Amygdala (tissue), 56 donors: ENCODE measurements around the gene ZNF865.

ENCODE experiments used
- DNase-seq, 56 donors: peaks; one replicate each; lab custom pipeline; 2025; lab: John Stamatoyannopoulos, UW

ZNF865 gene

DNA sequence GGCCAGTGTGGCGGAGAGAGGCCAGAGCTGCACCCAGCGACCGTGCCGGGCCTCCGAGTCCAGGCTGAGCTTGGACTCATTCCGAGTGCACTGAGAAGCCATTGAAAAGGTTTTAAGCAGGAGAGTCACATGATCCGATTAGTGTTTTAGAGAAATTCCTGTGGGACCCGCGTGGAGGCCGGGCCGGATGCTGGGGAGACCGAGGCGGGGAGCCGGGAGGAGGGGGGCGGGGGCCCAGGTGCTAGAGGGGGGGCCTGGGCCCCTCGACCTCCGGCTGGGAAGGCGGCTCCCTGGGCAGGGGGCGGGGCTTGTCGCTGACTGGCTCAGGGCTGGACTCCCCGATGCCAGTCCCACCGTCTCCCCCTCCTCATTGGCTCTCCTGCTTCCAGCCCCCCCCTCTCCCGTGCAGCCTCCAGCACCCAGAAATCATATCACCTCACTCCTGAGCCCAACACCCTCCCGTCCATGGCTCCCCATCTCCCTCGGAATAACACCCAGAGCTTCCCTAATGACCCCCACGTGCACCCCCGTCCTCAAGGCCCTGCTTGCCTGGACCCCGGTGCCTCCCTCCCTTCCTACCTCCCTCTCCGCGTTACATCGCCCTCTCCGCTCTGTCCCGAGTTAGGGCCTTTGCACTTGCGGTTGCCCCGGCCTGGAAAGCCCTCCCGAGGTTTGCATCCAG is 19.6 kb upstream of the ZNF865 start:
- peak in 53 of 56 donors; percentile 12 to 83 (median 68) for DNase-seq

DNA sequence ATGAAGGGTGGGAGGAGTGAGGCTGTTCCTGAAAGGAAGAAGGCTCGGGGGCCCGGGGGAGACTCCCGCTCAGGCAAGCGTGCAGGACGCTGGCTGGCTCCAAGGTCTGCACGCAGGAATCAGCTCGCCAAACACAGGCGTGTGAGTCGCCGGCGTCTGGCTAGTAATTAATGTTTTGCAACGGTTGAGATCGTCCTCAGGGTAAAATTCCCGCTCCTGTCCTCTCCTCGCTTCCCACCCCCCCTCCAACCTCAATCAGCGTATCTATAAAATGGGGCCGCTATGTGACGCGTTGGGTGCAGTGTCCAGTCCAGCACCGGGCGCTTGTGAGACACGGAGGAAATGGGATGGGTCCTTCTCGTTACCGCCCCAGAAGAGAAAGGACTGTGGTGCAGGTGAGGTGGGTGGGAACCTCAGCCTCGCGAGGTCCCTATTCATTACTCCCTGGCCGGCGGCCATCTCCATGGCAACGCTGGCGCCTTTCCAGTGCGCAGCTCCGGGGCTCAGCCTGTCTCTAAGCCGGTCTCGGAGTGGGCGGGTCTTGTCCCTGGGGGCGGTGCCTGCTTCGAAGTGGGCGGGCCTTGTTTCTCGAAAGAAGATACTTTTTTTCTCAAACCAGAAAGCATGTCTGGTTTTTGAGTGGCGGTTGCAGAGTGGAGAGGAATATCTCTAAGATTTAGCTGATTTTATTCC is 18.3 kb upstream of the ZNF865 start:
- DNase-seq: peak; percentile 21 to 96 (median 82)

DNA sequence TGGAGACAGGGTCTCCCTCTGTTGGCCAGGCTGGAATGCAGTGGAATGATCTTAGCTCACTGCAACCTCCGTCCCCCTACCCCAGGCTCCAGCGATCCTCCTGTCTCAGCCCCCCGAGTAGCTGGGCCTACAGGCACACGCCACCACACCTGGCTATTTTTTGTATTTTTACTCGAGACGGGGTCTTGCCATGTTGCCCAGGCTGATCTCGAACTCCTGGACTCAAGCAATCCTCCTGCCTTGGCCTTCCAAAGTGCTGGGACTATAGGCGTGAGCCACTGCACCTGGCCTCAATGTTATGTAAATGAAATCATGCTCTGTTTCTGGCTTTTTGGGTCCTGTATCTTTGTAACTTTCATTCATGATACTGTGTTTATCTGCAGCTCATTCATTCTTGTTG is 16.7 kb upstream of the ZNF865 start:
- no peak for DNase-seq

DNA sequence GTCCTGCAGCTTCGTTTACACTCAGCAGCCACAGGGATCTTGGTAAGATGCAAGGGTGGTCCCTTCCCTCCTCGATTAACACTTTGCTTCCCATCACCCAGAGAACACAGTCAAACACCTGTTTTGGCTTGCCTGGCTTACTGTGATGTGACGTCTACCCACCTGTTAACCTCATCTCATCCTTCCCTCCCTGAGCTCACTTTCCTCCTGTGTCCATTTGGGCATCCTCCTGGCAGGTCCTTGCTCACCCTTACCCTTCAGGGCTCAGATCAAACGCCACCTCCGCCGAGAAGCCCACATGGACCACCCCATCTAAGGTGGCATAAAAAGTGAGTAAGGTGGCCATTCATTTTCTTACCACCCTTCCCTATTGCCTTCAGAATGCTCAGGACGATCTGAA is 15.3 kb upstream of the ZNF865 start:
- DNase-seq: no peak

DNA sequence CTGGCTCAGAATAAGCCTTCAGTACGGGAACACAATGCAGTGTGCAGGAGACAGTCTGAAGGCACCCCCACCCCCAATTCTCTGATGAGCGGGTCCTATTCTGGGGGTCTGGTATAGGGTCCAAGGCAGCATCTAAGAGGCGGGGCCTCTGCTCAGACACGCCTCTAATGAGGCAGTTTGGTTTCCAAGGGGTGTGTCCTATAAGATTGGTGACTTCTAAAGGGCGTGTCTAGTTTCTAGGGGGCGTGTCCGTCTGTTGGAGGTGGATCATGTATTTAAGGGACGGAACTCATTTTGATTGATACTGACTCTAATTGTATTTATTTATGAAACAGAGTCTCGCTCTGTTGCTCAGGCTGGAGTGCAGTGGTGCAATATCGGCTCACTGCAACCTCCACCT is 14.8 kb upstream of the ZNF865 start:
- DNase-seq: no peak

DNA sequence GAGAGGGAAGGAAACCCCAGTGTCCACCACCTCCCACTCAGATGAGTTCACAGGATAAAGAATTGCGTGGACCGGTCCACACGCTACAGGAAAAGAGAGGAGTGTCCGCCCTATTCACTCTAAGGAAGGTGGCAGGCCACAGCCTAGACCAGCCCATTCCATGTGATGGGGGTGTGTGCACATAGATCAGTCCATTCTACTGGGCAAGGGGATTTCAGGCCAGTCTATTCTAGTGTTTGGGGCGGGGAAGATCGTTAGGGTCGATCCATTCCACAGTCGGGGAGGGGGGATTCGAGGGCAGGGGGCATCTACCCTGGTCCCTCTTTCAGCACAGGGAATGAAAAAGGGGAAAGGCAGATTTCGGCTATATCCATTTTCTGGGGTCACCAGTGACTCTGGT is 13.9 kb upstream of the ZNF865 start:
- no peak for DNase-seq

DNA sequence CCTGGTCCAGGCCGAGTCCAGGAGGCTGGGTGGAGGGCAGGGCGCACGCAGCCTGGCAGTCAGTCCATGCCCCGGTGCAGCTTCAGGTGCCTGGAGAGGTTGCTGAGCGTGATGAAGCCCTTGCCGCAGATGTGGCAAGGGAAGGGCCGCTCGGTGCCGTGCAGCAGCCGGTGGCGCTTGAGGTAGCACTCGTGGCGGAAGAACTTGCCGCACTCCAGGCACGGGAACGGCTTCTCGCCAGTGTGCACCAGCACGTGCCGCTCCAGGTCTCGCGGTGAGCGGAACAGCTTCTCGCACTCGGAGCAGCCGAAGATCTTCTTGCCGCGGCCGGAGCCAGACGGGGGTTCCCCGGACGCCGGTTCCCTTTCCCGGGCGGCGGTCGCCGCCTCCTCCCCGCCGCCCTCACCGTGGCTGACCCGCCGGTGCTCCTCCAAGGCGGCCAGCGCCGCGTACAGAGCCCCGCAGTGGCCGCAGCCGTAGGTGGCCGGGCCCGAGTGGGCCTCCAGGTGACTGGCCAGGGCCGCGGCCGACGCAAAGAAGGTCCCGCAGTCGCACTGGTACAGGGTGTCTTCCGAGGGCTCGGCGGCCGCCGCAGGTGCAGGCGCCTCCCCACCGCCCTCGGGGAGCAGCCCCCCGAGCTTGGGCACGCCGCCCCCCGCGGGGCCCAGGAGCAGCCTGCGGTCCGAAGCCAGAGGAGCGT is 12.9 kb upstream of the ZNF865 start:
- DNase-seq: no peak

DNA sequence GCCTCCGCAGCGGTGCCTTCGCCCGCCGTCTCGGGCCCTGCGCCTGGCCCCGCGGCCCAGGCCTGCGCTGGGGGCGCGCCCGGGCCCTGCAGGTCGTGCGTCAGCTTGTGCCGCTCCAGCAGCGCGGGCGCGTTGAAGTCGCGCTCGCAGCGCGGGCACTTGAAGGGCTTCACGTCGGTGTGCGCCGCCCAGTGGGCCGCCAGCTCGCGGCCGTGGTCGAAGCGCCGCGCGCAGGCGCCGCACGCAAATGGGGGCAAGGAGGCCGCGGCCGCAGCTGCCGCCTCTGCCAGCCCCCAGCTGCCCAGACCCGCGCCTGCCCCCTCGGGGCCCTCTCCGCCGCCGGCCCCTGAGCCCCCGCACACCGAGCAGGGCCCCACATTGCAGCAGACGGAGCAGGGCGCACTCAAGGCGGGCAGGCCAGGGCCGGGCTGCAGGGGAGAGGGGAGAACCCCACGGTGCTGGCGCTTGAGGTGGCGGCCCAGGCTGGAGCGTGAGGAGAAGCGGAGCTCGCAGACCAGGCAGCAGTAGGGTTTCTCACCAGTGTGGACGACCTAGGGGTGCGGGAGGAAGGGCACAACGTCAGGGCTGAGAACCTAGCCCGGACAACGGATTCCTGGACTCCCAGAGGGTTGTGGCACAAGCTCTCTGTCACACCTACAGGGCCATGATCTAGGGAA is 12.2 kb upstream of the ZNF865 start:
- DNase-seq: no peak

DNA sequence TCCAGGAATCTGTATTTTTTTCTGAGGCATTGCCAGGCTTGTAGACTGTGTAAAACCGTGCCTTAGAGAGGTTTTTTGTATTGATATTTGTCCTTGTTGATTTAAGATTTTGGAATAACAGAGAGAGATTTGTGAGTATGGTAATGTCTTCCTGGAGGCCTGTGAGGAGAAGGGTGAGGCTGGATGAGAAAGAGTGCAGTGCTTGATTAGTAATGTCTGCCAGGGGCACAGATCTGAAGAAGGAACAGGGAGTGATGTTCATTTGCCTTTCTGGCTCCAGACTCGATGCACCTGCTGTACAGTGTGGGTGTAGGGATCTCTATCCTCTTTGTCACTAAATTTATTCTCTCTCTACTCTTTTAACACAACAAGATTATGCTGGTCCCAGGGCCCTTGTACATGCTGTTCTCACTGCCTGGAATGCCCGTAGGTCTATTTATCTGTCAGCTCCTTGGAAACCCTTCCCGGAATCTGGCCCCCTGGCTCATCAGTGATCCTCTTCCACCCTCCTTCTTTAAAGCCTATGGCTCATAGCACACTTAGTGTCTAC is 10.4 kb upstream of the ZNF865 start:
- DNase-seq: no peak

DNA sequence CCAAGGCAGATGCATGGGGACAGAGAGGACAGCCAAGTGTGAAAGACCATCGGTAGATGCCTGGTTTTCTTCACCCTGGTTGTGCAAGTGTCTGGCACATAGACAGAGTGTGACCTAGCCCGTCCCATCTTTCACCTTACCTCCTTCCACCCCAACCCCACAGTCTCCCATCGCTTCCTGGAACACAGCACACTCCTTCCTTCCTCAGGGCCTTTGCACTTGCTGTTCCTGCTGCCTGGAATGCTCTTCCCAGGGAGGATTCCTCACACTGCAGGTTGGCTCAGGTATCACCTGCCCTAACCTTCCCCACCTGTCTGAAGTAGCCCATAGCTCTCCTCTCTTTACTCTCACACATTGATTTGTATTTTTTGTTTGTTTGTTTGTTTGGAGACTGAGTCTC is 9.1 kb upstream of the ZNF865 start:
- DNase-seq: no peak

DNA sequence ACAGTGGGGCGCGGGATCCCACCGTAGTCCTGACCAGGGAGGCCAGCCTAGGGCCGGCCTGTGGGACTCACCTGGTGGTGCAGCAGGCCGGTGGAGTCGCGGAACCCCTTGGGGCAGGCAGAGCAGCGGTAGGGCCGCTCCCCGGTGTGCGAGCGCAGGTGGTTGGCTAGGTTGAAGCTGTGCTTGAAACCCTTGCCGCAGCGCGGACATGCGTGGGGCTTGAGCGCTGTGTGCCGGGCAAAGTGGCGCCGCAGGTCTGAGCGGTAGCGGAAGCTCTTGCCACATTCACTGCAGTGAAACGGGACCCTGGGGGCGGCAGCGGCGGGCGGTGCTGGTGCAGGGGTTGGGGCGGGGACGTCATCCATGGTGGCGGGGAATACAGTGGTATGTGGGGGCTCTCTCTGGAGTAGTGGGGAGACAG is 7.9 kb upstream of the ZNF865 start:
- no peak for DNase-seq

DNA sequence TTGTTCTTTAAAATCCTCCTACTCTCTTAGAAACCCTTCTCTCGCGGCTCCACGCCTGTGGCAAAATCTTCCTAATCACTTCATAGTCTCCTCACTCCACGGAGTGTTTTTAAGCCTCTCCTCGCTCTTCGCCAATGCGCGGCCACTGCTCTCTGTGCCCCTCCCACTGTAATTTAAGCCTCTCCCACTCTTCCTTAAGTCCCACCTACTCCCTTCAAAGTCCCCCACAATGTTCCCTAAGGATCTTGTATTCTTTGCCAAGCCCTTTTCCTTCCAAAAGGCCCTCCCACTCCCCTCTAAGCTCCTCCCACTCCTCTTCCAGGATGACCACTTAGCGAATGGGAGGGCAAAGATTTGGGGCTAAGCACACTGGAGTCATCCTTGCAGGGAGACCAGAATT is 7.4 kb upstream of the ZNF865 start:
- no peak for DNase-seq

DNA sequence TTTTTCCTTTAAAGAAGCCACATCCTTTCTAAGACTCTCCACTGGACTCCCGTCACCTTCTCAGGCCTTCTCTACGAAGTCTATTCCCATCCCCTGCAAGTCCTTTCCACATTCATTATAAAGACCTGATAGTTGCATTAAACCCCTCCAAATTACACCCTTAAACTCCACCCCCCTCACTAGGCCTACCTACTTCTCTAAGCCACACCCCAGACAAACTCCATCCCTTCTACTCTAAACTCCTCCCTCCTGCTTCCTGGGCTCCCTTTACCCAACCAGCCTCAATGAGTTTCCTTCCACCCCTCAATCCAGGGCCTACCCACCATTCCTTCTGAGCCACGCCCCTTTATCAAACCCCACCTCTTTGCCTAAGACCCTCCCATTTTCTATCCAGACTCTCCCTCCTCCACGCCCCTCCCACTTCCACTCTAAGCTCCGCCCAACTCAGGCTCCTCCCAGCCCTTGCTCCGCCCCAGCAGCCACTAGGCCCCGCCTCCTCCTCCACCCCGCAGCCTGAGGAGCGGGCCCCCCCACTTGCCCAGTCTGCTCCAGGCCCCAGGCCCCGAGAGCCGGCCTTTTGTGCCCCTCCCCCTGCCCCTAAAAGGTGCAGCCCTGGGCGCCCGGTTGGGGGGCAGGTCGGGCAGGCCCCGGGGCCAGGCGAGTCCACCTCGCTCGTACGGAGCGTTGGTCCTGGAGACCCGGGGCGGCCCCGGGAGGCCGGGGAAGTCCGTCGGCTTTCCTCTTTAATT is 6.6 kb upstream of the ZNF865 start:
- DNase-seq: peak in 55 of 56 donors; percentile 74 to 95 (median 90)

DNA sequence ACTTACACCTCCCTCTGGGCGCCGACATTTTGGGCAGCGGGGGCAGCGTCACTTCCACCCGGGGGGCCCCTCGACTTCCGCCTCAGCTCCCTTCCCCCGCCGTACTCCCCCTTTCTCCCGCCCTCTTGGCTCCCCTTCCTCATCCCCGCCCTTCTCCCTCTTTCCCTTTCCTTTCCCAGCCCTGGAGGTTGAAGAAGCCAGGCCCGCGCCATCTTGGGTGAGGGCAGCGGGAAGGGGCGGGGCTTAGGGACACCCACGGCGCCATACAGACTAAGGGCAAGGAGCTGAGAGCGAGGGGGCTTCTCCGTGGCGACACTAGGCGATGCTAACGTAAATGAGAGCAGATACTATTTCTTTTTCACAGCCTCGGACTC is 6.0 kb upstream of the ZNF865 start, which contains the start of gene FIZ1:
Gene FIZ1, minus strand, starts transcription at position 50 of the 374 bp plus-strand sequence. CDS start 1,652 bp downstream, outside the sequence.
- peak; percentile 84 to 99 (median 97) for DNase-seq

DNA sequence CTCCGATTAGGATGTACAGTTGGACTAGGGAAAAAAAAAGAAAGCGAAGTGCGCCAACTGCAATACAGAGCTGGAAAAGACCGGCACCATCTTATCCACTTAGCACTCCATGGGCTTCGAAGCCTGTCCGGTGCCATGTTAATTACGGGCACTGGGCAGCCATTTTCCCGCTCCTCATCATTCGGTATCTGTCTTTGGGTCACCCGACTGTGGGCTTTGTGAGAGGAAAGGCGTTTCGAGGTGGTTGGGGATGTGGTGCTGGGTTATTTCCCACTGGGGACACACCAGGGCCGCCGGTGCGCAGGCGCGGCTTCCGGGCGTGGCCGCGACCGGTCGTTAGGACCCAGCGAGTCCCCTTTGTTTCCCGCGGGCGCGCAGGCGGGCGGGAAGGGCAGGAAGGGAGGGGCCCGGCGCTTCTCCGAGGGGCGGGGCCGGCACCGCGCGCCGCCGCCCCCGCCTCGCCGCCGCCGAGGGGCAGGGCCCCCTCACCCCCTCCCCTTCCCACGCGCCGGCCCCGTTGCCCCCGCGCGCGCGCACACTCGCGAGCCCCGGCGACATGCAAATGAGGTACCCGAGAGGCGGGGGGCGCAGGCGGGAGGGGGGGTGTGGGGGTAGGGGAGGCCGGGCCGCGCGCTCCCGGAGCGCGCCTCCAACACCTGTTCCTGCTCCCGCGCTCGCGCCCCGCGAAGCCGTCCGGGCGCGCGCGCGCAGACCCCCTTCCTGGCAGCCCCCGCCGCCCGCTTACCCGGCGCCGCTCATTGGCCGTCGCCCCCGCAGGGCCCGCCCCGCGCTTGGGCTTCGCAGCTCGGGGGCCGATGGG is 5.4 kb upstream of the ZNF865 start, which contains the start of gene ZNF524:
Gene ZNF524, plus strand, starts transcription at position 447 of the 820 bp plus-strand sequence. CDS start 1,825 bp downstream, outside the sequence.
- DNase-seq: peak; percentile 72 to 98 (median 90)

DNA sequence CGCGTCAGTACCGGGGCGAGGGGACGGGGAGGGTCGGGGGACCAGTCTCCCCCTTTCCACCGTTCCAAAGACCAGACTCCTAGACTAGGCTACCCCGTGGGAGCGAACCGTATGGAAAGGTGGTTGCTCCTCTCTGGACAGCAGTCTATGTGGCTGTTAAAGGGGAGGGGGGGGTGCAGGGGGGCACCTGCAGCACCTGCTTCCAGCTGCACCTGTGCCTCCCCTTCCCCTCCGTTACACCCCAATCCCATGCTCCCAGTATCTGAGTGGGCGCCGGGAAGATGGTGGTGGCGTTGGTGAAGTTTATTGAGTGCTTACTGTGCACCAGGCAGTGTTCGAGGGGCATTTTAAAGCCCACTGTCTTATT is 4.8 kb upstream of the ZNF865 start:
- DNase-seq: no peak

DNA sequence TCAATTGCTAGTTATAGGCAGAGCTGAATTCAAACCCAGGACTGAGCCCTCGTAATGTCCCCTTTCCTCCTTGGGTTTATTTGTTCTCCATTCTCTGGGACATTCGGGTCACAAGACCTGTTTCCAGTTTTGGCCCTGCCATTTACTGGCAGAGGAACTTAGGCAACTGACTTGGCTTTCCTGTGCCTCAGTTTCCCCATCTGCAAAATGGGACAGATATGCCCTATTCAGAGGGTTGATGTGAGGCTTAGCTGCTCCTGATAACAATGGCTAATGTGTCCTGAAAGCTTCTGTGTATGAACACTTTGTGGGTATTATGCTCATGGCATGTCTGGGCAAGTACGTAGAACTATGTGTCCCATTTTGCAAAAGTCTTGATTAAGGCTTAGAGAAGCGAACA is 4.4 kb upstream of the ZNF865 start:
- no peak for DNase-seq

DNA sequence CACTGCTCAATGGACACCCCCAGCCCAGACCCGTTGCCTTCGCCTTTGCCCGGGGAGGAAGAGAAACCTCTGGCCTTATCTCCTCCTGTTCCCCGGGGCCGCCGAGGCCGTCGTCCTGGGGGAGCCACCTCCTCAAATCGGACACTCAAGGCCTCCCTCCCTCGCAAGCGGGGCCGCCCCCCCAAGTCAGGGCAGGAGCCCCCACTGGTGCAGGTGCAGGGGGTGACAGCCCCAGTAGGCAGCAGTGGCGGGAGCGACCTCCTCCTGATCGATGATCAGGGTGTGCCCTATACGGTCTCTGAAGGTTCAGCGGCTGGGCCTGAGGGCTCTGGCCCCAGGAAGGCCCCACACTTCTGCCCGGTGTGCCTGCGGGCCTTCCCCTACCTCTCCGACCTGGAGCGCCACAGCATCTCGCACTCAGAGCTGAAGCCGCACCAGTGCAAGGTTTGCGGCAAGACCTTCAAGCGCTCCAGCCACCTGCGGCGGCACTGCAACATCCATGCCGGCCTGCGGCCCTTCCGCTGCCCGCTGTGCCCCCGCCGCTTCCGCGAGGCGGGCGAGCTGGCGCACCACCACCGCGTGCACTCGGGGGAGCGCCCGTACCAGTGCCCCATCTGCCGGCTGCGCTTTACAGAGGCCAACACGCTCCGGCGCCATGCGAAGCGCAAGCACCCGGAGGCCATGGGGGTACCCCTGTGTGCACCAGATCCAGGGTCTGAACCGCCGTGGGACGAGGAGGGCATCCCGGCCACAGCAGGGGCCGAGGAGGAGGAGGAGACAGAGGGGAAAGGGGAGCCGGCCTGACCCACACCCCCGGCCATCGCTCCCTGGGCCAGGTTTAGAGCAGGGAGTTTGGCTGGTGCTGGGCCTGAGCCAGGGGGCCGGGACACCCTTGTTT is 3.1 kb upstream of the ZNF865 start:
- no peak for DNase-seq
